T-helper 2 cell treated with Interferon-gamma antibody and Interleukin-4, amounts not matched to agents 5 μg/mL and 100 μg/mL, for 36 hours (primary cell): ENCODE results near the gene SEC14L5.
A peak's percentile ranks its signal among the peaks of the same experiment; 100 is the strongest.
"Not testable (repeated sequence)": the region's sequence is repeated elsewhere in the genome, so short reads cannot be mapped to it uniquely, and the experiment has no call there.

Experiments used
- DNase-seq: peaks from one replicate; pipeline ENCODE4 v3.0.0; 2021; ENCODE audit warnings: low spot score
- H3K27ac Mint-ChIP-seq: one replicate; pipeline ENCODE4 v1.8.0; 2021; ENCODE audit warnings: mild to moderate bottlenecking, mixed read lengths
- H3K27me3 Mint-ChIP-seq: one replicate; pipeline ENCODE4 v1.8.0; 2021; ENCODE audit warnings: low read depth, mixed read lengths
- H3K36me3 Mint-ChIP-seq: one replicate; pipeline ENCODE4 v1.8.0; 2021; ENCODE audit warnings: low read depth, mixed read lengths
- H3K4me1 Mint-ChIP-seq: one replicate; pipeline ENCODE4 v1.8.0; 2021; ENCODE audit warnings: low read depth, mixed read lengths
- H3K4me3 Mint-ChIP-seq: one replicate; pipeline ENCODE4 v1.8.0; 2022; ENCODE audit warnings: mild to moderate bottlenecking, moderate library complexity, mixed read lengths
- H3K9me3 Mint-ChIP-seq: one replicate; pipeline ENCODE4 v1.8.0; 2021; ENCODE audit warnings: mixed read lengths

The SEC14L5 gene

DNA sequence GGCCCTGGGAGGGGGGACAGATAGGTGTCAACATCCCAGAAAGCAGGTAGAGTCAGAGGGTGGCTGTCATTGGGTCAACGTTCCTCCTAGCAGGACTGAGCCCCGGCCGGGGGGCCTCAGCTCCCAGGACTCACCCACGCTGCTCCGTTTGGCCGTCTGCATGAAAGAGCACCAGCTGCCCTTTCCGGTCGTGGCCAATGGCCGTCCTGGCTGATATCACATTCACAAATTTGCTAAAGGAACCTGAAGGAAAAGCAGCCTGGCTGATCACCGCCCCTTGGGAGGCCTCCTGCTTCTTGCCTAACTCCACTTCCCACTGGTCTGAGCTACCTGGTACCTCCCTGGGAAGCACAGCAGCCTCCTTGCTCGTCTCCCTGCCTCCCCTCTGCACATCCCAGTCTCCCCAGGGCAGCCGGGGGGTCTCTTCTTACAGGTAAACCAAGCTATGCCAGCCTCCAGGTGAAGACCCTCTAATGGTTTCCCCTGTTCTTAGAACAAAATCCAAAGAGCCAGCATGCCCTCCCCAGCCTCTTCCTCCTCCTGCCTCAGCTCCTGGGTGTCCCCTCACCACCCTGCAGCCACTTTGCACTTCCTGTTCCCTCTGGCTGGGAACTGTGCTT, 72.2 kb downstream of the SEC14L5 start:
- H3K27ac Mint-ChIP-seq, result no peak overlapping the region
- H3K4me3 Mint-ChIP-seq, result no peak overlapping the region
- no peaks in the 10 kb centered on the region for H3K27me3 Mint-ChIP-seq
- no peak for DNase-seq
- H3K4me1 Mint-ChIP-seq, result peaks cover 12% of the 10 kb centered on the region
- H3K9me3 Mint-ChIP-seq, result no peaks in the 10 kb centered on the region
- no peaks in the 10 kb centered on the region for H3K36me3 Mint-ChIP-seq

DNA sequence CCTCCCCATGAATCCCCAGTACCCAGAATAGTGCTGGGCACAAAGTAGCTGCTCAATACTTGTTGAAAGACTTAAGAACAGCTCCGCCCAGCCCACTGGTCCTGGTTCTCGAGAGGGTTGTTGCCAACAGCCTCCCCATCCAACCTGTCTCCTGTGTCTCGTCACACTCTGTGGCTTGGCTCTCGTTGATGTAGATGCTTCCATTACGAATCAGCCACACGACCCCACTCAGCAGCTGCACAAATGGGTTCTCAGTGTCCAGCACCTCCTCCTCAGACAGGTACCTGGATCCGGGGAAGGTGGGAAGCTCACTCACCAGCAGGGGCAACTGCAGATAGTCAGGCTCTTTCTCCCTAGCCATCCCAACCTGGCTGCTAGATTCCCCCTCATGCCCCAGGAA, 73.5 kb downstream of the SEC14L5 start:
- Mint-ChIP-seq H3K27me3 (no peaks in the 10 kb centered on the region), H3K9me3 (no peaks in the 10 kb centered on the region), H3K4me1 (peaks cover 12% of the 10 kb centered on the region), H3K27ac (no peak overlapping the region), H3K36me3 (no peaks in the 10 kb centered on the region), H3K4me3 (no peak overlapping the region)
- no peak for DNase-seq

DNA sequence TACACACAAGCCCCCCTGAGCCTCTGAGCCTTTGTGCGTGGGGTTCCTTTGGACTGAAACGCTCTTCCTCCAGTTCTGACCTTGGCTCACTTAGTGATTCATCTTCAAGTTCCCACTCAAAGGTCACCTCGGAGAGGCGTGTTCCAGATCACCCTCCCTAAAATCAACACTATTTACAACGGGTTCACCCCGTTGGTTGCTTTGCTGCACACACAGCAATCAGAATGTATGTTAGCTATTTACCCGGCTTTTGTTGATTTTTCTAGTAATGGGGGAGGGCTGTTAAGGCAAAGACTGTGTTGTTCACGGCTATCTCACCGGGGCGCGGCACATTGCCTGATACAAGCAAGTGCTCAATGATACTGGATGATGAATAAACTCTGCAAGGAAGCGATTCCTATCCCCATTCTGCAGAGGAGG, 74.6 kb downstream of the SEC14L5 start:
- no peak for DNase-seq
- H3K9me3 Mint-ChIP-seq, result no peaks in the 10 kb centered on the region
- H3K4me1 Mint-ChIP-seq, result peaks cover 12% of the 10 kb centered on the region
- peak overlapping the region; percentile 73 for H3K4me3 Mint-ChIP-seq
- H3K27ac Mint-ChIP-seq, result no peak overlapping the region
- H3K27me3 Mint-ChIP-seq, result no peaks in the 10 kb centered on the region
- no peaks in the 10 kb centered on the region for H3K36me3 Mint-ChIP-seq

DNA sequence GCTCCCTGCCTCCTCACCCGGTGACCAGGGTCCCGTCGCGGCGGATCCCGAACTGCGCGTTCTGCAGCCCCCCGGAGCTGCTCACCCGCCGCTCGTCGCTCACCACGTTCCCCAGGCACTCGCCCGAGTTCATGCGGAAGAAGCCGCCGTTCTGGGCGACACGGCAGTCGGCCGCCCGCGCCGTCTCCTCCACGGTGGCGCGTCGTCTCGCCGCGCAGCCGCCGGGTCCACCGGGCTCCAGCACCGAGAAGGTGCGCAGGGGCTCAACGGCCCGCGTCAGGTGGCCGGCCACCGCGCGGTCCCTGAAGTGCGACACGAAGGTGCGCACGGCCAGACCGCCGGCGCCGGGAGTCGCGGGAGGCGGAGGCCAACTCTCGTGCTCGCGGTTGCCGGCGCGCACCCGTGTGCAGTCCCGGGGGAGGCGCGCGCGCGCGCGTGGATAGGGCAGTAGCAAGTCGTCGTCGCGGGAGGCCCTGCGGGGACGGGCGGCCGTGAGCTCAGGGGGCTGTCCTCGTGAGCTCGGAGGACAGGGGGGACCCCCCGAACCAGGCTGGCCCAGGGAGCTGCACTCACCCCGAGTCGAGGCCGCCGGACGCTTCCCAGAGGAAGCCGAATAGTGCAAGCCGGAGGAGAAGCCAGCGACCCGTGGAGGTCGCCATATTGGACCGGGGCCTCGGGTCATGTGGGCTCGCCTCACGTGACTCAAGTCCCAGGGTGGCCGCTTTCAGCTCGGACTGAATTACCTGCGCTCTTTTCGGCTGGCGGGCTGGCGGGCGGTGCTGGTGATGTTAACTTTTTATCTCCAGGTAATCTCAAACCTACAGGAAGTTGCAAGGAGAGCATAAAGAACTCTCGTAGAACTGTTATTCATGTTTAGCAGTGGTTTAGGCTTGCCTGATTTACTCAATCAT, 75.4 kb downstream of the SEC14L5 start, which contains the start of gene NAGPA:
TSS of gene NAGPA (minus strand) at position 680 of the 911 bp plus-strand sequence. CDS start at position 659, 21 bp downstream.
- Mint-ChIP-seq H3K27ac (peak within 1 kb of the TSS; percentile 89), H3K4me1 (peaks cover 12% of the 10 kb centered on the region), H3K4me3 (peak within 1 kb of the TSS; percentile 80), H3K27me3 (no peaks in the 10 kb centered on the region), H3K9me3 (no peaks in the 10 kb centered on the region), H3K36me3 (no peaks in the 10 kb centered on the region)
- peak; percentile 81 for DNase-seq

DNA sequence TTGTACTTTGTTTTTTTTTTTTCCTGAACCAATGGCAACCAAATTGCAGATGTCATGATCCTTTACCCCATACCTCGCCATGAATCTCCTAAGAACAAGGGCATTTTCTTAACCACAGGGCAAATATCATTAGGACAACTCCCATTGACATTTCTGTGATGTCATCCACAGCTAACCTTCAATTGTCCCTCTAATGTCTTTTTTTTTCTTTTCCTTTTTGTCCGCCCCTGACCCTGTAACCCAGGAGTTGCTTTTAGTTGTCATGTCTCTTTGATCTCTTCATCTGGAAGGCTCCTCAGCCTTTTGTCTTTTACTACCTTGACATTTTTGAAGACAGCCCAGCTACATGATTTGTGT, 76.0 kb downstream of the SEC14L5 start:
- no peaks in the 10 kb centered on the region for H3K36me3 Mint-ChIP-seq
- H3K27ac Mint-ChIP-seq, result peak overlapping the region; percentile 89
- peaks cover 12% of the 10 kb centered on the region for H3K4me1 Mint-ChIP-seq
- no peaks in the 10 kb centered on the region for H3K9me3 Mint-ChIP-seq
- H3K4me3 Mint-ChIP-seq, result peak overlapping the region; percentile 80
- no peaks in the 10 kb centered on the region for H3K27me3 Mint-ChIP-seq
- no peak for DNase-seq

DNA sequence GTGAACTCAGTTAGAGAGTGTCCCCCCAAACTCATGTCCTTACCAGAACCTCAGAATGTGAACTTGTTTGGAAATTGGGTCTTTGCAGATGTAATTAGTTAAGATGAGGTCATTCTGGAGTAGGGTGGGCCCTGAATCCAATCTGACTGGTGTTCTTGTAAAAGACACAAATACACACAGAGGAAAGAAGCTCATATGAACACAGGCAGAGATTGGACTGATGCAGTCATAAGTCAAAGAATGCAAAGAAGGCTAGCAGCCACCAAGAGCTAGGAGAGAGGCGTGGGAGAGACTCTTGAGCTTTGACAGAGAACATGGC, 77.7 kb downstream of the SEC14L5 start:
- Mint-ChIP-seq H3K9me3 (no peaks in the 10 kb centered on the region), H3K4me1 (peaks cover 12% of the 10 kb centered on the region), H3K27ac (no peak overlapping the region), H3K4me3 (peak overlapping the region; percentile 24), H3K36me3 (no peaks in the 10 kb centered on the region), H3K27me3 (no peaks in the 10 kb centered on the region)
- no peak for DNase-seq

DNA sequence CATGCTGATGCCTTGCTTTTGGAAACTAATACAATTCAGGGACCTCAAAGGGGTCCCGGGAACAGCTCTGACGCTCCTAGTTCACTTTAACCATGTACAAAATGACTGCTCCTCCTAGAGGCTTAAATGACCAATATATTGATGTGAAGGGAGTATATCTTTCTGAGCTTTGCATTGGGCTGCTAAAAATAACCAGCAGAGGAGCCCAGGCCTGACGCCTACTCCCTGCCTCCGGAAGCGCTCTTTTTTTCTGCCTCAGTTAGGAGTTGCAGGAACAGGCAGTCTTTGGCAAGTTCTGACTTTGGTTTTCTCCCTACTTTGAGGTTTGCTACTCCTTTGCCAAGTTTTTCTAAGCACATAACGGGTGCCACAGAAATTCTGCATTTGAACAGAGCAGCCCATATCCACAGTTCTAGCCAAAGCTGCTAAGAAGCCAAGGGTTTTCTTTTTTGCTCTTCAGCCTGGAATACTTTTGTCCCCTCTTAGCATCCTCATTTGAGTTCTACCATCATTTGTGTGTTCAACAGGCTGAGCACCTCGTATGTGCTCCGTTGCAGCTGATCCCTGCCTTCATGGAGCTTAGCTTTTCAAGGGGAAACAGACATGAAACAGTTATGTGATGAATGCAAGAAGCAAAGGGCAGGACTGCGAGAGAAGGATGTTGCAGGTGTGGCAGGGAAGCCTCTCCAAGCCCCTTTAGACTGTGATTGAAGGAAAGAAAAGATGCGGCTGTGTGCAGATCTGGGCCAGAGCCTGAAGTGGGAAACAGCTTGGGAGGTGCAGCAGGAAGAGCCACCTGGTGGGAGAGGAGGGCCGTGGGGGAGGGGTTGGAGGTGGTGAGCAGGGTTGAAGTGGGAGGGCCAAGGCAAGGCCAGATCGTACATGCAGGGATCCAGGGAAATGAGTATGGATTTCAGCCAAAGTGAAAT, 78.4 kb downstream of the SEC14L5 start:
- no peak for DNase-seq
- H3K27me3 Mint-ChIP-seq, result no peaks in the 10 kb centered on the region
- no peaks in the 10 kb centered on the region for H3K9me3 Mint-ChIP-seq
- H3K36me3 Mint-ChIP-seq, result no peaks in the 10 kb centered on the region
- no peak overlapping the region for H3K4me3 Mint-ChIP-seq
- H3K27ac Mint-ChIP-seq, result no peak overlapping the region
- H3K4me1 Mint-ChIP-seq, result peaks cover 12% of the 10 kb centered on the region

DNA sequence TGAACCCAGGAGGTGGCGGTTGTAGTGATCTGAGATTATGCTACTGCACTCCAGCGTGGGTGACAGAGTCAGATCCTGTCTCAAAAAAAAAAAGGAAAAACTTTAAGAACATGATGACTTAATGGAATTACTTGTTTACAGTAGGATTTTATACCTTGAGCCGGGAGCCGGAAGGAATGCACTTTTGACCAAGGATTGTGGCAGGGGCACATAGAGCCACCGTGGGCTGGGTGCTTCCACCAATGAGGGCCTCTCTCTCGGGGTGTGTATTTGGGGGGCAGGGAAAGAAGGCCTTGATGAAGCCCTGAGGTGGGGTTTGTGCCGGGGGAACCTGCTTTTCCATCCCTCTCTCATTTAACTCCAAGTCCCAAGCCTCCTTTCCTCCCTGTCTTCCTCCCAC, 82.3 kb downstream of the SEC14L5 start:
- no peaks in the 10 kb centered on the region for H3K36me3 Mint-ChIP-seq
- no peak overlapping the region for H3K4me3 Mint-ChIP-seq
- H3K27me3 Mint-ChIP-seq, result no peaks in the 10 kb centered on the region
- H3K4me1 Mint-ChIP-seq, result no peaks in the 10 kb centered on the region
- H3K9me3 Mint-ChIP-seq, result no peaks in the 10 kb centered on the region
- no peak for DNase-seq
- no peak overlapping the region for H3K27ac Mint-ChIP-seq

DNA sequence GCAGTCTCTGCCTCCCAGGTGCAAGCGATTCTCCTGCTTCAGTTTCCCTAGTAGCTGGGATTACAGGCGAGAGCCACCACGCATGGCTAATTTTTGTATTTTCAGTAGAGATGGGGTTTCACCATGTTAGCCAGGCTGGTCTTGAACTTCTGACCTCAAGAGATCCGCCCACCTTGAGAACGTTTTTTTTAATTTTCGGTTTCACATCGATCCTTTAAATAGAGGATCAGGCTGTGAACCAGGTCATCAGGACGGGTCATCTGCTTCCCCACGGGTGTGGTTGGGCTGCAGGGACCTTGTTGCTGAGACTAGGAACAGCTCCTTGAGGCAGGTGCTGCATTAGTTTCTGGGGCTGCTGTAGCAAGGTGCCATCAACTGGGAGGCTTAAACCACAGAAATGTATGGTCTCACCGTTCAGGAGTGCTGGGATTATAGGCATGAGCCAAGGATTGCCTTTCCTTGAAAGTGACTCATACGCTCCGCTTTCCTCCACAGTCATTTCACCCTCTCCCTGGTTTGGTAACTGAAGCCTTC, 83.5 kb downstream of the SEC14L5 start:
- no peaks in the 10 kb centered on the region for H3K4me1 Mint-ChIP-seq
- DNase-seq, result no peak

DNA sequence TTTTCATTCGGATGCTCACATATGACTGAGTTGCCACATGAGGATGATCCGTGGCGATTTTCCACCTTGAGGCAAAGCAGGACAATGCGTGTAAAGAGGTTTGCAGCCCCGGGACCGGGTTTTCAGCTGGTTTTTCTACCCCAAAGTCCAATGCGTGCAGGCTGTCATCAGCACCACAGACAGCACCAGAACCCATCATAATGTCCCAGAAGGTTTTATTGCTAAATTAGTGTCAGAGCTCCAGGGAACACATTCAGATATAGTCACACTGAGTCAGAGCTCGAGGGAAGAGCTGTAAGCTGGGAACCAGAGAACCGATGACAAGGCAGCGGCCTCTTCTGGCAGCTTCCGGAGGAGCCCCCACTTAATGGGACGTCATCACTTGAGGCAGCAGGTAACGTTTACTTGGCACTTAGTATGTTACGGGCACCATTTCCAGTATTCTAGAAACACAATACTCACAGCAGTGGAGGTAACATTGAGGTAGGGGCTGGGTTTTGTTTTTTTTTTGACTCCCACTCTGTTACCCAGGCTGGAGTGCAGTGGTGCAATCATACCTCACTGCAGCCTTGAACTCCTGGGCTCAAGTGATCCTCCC, 84.5 kb downstream of the SEC14L5 start:
- DNase-seq, result no peak
- Mint-ChIP-seq H3K36me3 (no peaks in the 10 kb centered on the region), H3K27ac (no peak overlapping the region), H3K4me3 (no peak overlapping the region), H3K4me1 (no peaks in the 10 kb centered on the region), H3K27me3 (no peaks in the 10 kb centered on the region), H3K9me3 (no peaks in the 10 kb centered on the region)

More for the DNA sequence above, 83.5 kb downstream of the SEC14L5 start:
- H3K27ac Mint-ChIP-seq, result no peak overlapping the region
- H3K27me3 Mint-ChIP-seq, result no peaks in the 10 kb centered on the region
- no peaks in the 10 kb centered on the region for H3K36me3 Mint-ChIP-seq
- no peaks in the 10 kb centered on the region for H3K9me3 Mint-ChIP-seq
- no peak overlapping the region for H3K4me3 Mint-ChIP-seq

DNA sequence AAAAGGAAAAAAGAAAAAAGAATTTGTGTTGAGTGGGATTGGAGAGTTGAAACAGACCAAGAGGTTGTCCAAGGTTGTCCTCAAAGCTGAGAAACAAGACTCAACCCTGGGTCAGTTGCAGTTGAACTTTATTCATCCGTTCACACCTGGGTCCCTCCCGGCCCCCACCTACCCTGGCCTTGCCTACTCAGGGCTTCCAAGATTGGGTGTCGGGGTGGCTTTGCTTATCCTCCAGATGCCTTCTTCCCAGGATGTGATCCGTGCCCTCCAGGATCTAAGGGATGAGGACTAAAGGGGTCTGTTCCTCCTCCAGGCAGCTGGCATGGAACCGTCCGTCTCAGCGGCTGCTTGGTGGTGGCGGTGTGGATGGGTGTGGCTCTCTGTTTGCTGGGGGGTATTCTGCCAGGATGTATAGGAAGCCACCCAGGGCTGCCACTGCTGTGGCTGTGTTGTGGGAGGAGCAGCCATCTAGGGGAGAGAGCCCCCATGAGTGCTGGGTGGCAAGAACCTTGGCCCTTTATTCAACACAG, 85.9 kb downstream of the SEC14L5 start:
- Mint-ChIP-seq H3K27ac (no peak overlapping the region), H3K27me3 (peaks cover 3% of the 10 kb centered on the region), H3K4me3 (no peak overlapping the region), H3K36me3 (no peaks in the 10 kb centered on the region), H3K4me1 (no peaks in the 10 kb centered on the region), H3K9me3 (no peaks in the 10 kb centered on the region)
- no peak for DNase-seq

DNA sequence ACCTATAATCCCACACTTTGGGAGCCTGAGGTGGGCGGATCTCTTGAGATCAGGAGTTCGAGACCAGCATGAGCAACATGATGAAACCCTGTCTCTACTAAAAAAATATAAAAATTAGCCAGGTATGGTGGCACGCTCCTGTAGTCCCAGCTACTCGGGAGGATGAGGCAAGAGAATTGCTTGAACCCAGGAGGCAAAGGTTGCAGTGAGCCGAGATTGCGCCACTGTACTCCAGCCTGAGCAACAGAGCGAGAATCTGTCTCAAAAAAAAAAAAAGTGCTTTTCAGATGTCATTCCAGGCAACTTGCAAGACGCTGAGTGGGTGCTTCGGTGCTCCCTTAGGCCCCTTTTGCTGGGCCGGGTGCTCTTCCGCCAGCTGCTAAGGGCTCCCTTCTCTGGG, 86.5 kb downstream of the SEC14L5 start:
- not testable (repeated sequence) for H3K4me3 Mint-ChIP-seq, H3K27me3 Mint-ChIP-seq, DNase-seq, H3K4me1 Mint-ChIP-seq, H3K9me3 Mint-ChIP-seq, H3K36me3 Mint-ChIP-seq, H3K27ac Mint-ChIP-seq

DNA sequence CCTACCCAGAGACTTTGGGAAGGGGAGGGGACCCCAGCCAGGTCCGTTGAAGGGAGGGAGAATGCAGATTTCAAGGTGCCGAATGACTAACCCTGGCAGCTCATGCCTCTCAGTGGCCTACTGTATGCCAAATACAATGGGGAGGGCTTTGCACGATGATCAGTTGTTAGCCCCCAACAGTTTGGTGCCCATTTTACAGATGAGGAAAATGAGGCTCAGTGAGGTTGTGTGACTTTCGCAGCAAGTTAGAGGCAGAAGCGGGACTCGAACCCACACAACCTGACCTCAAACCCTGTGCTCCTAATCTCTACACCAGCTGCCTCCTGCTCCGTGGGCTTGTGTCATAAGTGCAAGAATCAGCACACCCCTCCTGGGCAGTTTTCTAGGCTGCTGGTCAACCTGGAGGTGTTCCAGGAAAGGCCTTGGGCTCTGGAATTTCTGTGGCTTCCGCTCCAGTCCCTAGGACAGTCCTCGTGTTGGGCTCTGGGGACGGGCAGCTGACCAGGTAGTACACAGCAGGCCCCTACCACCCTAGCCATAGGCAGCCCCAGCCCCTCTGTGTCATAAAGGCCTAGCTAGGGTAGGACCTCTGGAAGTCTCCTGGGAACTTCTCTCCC, 87.5 kb downstream of the SEC14L5 start:
- Mint-ChIP-seq H3K4me1 (no peaks in the 10 kb centered on the region), H3K27me3 (peaks cover 7% of the 10 kb centered on the region), H3K9me3 (no peaks in the 10 kb centered on the region), H3K36me3 (no peaks in the 10 kb centered on the region), H3K4me3 (no peak overlapping the region), H3K27ac (no peak overlapping the region)
- DNase-seq, result no peak
